Gastroesophageal sphincter (tissue), 4 donors: ENCODE results near the gene RAP1GAP. TPM values are rescaled to one million over a fixed set of nuclear protein-coding genes. Genes with fewer than 3 reads are reported as not detected.

Experiments
- ATAC-seq: fragments of 150-250 bp; one replicate; pipeline ENCODE4 v1.9.1; 2016; ENCODE audit warnings: mild to moderate bottlenecking, moderate library complexity
- H3K27ac ChIP-seq, 4 donors: fragments of 200-600 bp; sonication (generic) in 3 of 4; 1 replicate in 3 of 4; 2 replicates in 1 of 4; pipeline ENCODE4 v1.5.1; 2016 to 2019
- H3K27me3 ChIP-seq: fragments of 200-600 bp; sonication (generic); one replicate; pipeline ENCODE4 v1.5.1; 2019
- H3K36me3 ChIP-seq, 2 donors: fragments of 200-600 bp; sonication (generic); one replicate each; pipeline ENCODE4 v1.5.1; 2019; ENCODE audit warnings: control low read depth in 1 of 2
- H3K4me1 ChIP-seq, 3 donors: fragments of 200-600 bp; sonication (generic); 1 replicate in 2 of 3; 2 replicates in 1 of 3; pipeline ENCODE4 v1.5.1; 2016 to 2019; ENCODE audit warnings: control low read depth in 2 of 3
- H3K4me3 ChIP-seq, 2 donors: fragments of 200-600 bp; sonication (generic); one replicate each; pipeline ENCODE4 v1.5.1; 2019; ENCODE audit warnings: mild to moderate bottlenecking in 1 of 2, moderate library complexity in 1 of 2
- H3K9me3 ChIP-seq, 3 donors: fragments of 200-600 bp; sonication (generic); one replicate each; pipeline ENCODE4 v1.5.1; 2017 to 2019; ENCODE audit warnings: control low read depth in 2 of 3
- EP300 ChIP-seq: sonication (generic); formaldehyde crosslinking; IDR thresholded peaks from one replicate; pipeline ENCODE4 v1.6.1; 2017; ENCODE audit warnings: antibody characterized with exemption, mild to moderate bottlenecking
- POLR2A ChIP-seq, 2 donors: fragments of 450-650 bp; IDR thresholded peaks; one replicate each; pipeline ENCODE4 v1.6.1; 2017; ENCODE audit warnings: antibody characterized with exemption in 2 of 2, mild to moderate bottlenecking in 2 of 2, moderate library complexity in 1 of 2
- POLR2AphosphoS5 ChIP-seq: sonication (generic); formaldehyde crosslinking; IDR thresholded peaks from one replicate; pipeline ENCODE4 v1.6.1; 2017; ENCODE audit warnings: antibody characterized with exemption
- WGBS, 2 donors: methylation state at CpG; one replicate each; pipeline ENCODE4 v1.1.5; 2018; ENCODE audit warnings: low coverage in 1 of 2; 5-methylcytosine and 5-hydroxymethylcytosine counted together
- total RNA-seq, 4 donors: library from RNA; depleted of rRNA; stranded (reverse); fragments of >200 nt; gene quantifications; one replicate each; pipeline ENCODE4 v1.1.0, GENCODE V29; 2016
- TF ChIP-seq, protein P1 (sequence below), 4 experiments: fragments of 200-600 bp in 2 of 4; fragments of 450-650 bp in 2 of 4; sonication (generic) in 1 of 4; IDR thresholded peaks; one replicate each; pipeline ENCODE4 v1.5.1; 2017 to 2019; ENCODE audit warnings: antibody characterized with exemption in 4 of 4, mild to moderate bottlenecking in 2 of 4, moderate library complexity in 2 of 4

The RAP1GAP gene
- 1 to 10 TPM in 1 of 4 donors, under 1 TPM in 1, not detected in 2; 0.12 to 2.3 TPM for total RNA-seq

DNA sequence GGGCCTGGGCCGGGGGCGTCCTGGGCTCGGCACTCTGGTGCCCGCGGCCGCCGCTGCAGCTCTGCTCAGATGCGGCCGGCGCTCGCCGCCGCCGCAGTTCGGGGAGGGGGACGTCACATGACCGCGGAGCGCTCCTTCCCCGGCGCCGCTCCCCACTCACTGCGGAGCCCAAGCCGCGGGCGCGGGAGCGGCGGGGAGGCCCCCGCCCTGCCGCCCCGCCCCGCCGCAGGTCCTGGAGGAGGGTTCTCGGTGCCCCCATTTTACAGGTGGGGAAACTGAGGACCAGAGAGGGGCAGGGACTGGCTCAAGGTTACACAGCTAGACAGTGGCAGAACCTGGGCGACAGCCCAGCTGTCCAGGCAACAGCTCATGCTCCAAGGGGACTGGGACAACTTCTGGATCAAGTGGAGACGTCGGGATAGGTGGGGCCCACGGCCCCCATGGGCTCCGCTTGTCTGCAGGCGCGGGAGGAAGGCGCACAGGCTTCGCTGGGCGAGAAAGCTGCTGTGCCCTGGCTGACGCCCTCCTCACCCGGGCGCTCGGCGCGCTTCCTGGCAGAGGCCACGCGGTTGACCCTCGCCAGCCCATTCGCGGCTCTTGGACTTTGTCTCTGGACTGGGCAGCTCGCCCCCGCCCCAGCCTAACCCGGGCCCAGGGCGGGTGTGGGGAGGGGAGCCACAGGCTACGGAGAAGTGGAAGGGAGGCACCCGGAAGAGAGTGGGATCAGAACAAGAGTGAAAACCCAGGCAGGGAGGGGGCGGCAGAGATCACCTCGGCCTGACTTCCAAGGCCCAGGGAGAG lies at the start of gene RAP1GAP:
TSS of gene RAP1GAP (minus strand) at position 100 of the 801 bp plus-strand sequence. CDS start 49,325 bp downstream, outside the sequence.
- no peak for TF ChIP-seq POLR2AphosphoS5
- TF ChIP-seq, protein P1, sequence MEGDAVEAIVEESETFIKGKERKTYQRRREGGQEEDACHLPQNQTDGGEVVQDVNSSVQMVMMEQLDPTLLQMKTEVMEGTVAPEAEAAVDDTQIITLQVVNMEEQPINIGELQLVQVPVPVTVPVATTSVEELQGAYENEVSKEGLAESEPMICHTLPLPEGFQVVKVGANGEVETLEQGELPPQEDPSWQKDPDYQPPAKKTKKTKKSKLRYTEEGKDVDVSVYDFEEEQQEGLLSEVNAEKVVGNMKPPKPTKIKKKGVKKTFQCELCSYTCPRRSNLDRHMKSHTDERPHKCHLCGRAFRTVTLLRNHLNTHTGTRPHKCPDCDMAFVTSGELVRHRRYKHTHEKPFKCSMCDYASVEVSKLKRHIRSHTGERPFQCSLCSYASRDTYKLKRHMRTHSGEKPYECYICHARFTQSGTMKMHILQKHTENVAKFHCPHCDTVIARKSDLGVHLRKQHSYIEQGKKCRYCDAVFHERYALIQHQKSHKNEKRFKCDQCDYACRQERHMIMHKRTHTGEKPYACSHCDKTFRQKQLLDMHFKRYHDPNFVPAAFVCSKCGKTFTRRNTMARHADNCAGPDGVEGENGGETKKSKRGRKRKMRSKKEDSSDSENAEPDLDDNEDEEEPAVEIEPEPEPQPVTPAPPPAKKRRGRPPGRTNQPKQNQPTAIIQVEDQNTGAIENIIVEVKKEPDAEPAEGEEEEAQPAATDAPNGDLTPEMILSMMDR (IDR thresholded peaks at IDR 0.05): no peak
- no peak for TF ChIP-seq EP300
- no peak for TF ChIP-seq POLR2A (IDR thresholded peaks at IDR 0.05)
- Histone ChIP-seq H3K4me3 (peak within 1 kb of the TSS in 1 of 2 donors; percentile 49), H3K36me3 (no peaks in the 10 kb centered on the region), H3K9me3 (no peaks in the 10 kb centered on the region), H3K27me3 (peaks cover 51% of the 10 kb centered on the region), H3K27ac (no peak within 1 kb of the TSS), H3K4me1 (peaks cover 9 to 54% (median 33%) of the 10 kb centered on the region in 3 donors)
- WGBS, 2 donors: 13% methylated on average over 5 of the region's 64 CpGs; no CpG with 5 or more reads in 1 of the 2 donors
- peak; percentile 36 for ATAC-seq

GRCh38 chr1:21716169-21716568 lies 47.0 kb upstream of the RAP1GAP start:
- ATAC-seq: no peak

DNA sequence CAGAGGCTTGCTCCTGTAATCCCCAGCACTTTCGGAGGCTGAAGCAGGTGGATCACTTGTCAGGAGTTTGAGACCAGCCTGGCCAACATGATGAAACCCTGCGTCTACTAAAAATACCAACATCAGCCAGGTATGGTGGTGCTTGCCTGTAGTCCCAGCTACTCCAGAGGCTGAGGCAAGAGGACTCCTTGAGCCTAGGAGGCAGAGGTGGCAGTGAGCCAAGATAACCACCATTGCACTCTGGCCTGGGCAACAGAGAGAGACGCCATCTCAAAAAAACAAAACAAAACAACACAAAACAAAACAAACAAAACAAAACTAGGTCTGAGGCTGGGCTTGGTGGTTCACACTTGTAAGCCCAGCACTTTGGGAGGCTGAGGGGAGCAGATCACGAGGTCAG lies 38.7 kb upstream of the RAP1GAP start:
- 75 to 90% methylated on average over 4 of the region's 4 CpGs for WGBS, 2 donors
- TF ChIP-seq POLR2A (IDR thresholded peaks at IDR 0.05): no peak
- TF ChIP-seq EP300: no peak
- no peak for TF ChIP-seq POLR2AphosphoS5
- TF ChIP-seq, protein P1 (IDR thresholded peaks at IDR 0.05): no peak
- no peak for ATAC-seq
- Histone ChIP-seq H3K4me1 (peaks cover 0 to 21% (median 0%) of the 10 kb centered on the region in 3 donors), H3K27me3 (no peaks in the 10 kb centered on the region), H3K27ac (no peak overlapping the region), H3K36me3 (peaks cover under 1 to 60% of the 10 kb centered on the region in 2 donors), H3K4me3 (no peak overlapping the region), H3K9me3 (no peaks in the 10 kb centered on the region)

More at GRCh38 chr1:21716169-21716568, 47.0 kb upstream of the RAP1GAP start:
- Histone ChIP-seq H3K36me3 (peaks cover 0 to 99% of the 10 kb centered on the region in 2 donors), H3K4me3 (no peak overlapping the region), H3K9me3 (no peaks in the 10 kb centered on the region), H3K27me3 (no peaks in the 10 kb centered on the region), H3K4me1 (no peaks in the 10 kb centered on the region), H3K27ac (no peak overlapping the region)
- no peak for TF ChIP-seq POLR2AphosphoS5
- TF ChIP-seq, protein P1 (IDR thresholded peaks at IDR 0.05): no peak
- TF ChIP-seq EP300: no peak
- TF ChIP-seq POLR2A (IDR thresholded peaks at IDR 0.05): no peak
- WGBS, 2 donors: 68 to 79% methylated on average over 2 of the region's 2 CpGs

DNA sequence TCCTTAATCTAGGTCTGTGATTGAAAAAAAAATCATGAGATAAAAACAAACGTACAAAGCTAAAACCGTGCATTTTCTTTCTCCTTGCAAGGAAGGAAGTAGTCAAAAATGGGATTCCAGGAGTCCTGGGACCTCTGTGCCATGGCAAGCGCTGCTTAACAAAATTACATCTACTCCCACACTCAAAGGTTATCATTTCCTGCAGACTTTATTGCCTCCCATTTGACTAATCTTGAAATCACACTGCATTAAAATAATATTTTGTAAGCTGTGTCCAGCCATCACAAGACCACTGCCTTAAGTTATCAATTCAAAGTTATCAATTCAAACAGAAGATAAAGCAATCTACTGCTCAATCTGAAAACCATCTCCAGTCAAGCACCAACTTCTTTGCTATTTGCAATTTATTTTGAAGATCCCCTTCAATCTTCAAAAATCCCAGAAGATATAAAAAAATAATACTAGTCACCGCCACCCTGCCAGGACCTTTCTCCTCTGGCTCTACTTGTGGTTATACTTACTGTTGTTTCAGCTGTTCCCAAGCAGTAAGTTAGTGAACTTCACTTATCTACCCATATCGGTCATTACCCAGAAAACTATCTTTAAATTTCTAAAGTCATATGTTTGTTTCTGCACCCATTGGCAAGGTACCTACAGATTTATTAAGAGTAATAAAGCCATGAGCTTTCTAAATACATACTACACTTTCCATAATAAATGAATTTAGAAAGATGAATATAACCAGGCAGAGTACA lies 38.1 kb upstream of the RAP1GAP start:
- H3K27ac ChIP-seq: no peak overlapping the region
- no peak overlapping the region for H3K4me3 ChIP-seq
- H3K36me3 ChIP-seq: peaks cover 3 to 61% of the 10 kb centered on the region in 2 donors
- H3K9me3 ChIP-seq: no peaks in the 10 kb centered on the region
- H3K27me3 ChIP-seq: no peaks in the 10 kb centered on the region
- no peak for ATAC-seq
- TF ChIP-seq, protein P1 (IDR thresholded peaks at IDR 0.05): no peak
- no peak for TF ChIP-seq POLR2A (IDR thresholded peaks at IDR 0.05)
- WGBS, 2 donors: 60 to 72% methylated on average over 5 of the region's 5 CpGs
- H3K4me1 ChIP-seq: peaks cover 0 to 21% (median 0%) of the 10 kb centered on the region in 3 donors
